GDM1 (cell line): ENCODE data around the gene BPHL.
"Not testable (repeated sequence)": the region's sequence is repeated elsewhere in the genome, so short reads cannot be mapped to it uniquely, and the experiment has no call there.

Source experiments
- DNase-seq: peaks from one replicate; lab custom pipeline; 2025; lab: John Stamatoyannopoulos, UW

BPHL gene

DNA sequence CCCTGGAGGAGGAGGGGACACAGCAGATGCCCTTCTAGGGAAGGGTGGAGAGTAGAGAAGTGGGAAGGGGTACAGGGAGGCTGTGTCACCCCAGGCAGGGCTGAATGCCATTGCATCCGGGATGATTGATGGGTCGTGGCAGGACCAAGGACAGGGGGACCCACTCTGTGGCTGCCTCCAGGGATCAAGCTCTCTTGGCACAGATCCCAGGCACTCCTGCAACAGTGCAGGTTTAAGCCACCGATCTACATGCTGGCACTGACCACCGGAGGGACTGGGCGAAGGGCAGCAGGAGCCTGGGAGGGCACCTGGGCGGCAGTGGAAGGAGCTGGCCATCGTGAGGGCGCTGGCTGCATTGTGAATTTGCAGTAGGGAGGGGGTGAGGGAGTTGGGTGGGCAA lies 61.4 kb downstream of the BPHL start:
- not testable (repeated sequence) for DNase-seq

- DNase-seq = no peak
Measured at GRCh38 chr6:3181105-3181504, 62.6 kb downstream of the BPHL start.

DNA sequence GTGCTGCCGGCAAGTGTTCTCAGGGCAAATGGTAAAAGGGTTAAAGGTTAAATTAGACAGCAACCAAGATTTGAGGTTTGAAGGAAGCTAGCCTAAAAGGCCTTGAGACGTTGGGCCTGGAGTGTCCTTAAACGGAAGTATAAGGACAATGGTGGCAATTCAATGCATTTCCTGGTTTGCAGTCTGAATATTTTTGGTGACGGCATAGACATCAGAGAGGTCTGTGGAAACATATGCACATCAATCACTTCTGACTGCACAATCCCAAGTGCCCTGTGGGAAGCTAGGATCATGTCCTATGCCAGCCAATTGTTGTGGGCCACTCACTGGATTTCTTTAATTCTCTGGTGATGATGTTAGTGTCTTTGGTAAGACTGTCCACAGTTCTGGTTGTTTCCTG lies 64.6 kb downstream of the BPHL start:
- DNase-seq = no peak

DNA sequence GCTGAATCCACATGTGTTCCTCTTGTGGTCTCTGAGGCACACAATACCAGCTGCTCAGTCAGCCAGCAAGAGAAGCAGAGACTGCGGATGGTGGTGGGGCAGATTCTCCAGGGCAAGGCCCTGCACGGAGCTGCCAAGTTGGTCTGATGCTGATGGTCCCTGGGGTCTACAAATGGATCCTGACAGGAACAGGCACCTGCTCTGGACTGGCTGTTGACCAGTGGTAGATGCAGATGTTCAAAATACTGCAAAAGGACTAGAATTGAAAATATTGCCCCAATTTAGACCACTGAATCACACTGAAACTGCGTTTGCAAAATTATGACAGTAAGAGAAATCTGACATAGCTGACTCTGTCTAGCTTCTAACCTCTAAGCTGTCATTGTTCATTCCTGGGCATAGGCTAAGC lies 68.5 kb downstream of the BPHL start:
- DNase-seq = no peak

- no peak for DNase-seq
Measured at GRCh38 chr6:3188262-3188661, 69.8 kb downstream of the BPHL start.

GRCh38 chr6:3189192-3189591 lies 70.7 kb downstream of the BPHL start:
- DNase-seq = not testable (repeated sequence)

DNA sequence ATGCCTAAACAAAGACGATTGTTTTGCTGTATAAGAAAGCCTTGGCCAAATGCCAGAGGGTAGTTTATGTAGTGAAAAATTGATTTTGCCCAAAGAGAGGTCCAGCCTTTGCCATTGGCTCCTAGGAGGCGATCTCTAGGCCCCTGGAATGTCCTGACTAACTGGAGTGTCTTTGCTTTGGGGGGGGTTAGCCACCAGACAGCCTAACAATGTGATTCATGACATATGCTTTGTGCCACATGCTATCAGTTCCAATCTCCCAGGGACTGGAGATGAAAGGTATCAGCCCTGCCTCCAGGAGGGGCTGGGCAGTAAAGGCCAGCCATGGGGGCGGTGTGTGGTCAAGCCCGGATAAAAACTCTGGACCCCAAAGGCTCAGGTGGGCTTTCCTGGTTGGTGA lies 71.5 kb downstream of the BPHL start:
- DNase-seq = no peak

- no peak for DNase-seq
Measured at GRCh38 chr6:3190779-3191178, 72.3 kb downstream of the BPHL start.

- DNase-seq = no peak
Measured at GRCh38 chr6:3193102-3193849, 74.8 kb downstream of the BPHL start.

DNA sequence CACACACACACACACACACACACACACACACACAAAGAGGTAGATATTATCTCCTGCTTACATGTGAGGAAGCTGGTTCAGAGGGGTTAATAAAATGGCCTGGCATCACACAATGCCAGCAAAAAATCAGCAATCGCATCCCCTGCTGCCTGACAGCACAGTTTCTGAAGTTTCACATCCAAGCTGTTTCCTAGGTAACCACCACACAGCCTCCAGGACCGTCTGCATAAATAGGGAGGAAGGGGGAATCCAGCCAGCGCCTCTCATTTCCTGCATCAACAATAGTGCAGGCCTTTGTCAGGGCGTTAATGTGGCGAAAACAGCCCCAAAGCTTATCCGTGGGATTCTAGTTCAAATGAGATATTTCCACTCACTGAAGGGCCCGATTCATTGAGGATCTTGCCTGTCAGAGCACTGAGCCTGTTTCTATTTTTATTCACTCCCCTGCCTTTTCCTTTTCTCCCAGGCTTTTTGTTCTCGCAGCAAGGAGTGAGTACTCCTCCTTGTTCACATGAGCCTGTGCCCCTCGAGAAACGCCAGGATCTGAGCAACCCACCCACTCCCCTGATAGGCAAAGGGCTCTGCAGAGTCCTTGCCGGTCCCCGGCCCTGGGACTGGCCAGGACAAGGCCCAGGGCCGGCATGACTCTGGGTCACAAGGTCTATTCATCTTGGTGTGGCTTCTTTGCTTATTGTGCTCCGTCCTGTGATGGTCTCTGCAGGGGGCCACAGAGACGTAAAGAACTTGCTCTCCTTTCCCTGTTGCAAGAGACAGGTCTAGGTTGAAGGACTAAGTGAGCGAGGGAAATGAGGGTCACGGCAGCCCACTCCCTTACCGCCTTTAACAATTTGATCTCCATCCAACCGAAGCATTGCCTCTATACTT lies 76.3 kb downstream of the BPHL start:
- no peak for DNase-seq

DNA sequence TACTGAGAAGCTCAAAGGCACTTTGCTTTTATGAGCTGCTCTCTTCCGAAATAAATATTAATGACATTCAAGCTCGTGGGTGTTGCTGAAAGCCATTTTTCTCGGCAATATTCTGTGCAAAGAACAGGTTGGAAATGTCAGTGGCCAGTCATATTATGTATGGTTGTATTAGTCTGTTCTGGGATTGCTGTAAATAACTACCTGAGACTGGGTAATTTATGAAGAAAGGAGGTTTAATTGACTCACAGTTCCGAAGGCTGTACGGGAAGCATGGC lies 76.8 kb downstream of the BPHL start:
- no peak for DNase-seq

- DNase-seq = no peak
Measured at GRCh38 chr6:3195695-3196497, 77.4 kb downstream of the BPHL start.

DNA sequence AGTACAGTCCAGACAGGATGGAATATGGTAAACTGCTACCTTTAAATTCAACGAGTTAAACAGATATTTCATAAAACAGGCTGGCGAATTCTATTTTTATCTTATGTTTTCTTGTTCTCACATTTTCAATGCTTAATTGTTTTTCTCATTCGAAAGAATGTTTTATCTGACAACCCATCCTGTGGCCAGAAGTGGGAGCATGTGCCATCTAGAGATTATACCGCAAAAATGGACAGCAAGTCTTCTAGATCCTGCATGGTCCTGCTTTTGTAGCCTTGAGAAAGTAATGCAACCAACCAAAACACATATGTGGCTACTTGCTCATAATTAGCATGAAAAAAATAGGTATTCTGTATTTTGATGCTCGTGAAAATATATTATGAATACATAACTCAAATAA lies 78.3 kb downstream of the BPHL start:
- DNase-seq = no peak

DNA sequence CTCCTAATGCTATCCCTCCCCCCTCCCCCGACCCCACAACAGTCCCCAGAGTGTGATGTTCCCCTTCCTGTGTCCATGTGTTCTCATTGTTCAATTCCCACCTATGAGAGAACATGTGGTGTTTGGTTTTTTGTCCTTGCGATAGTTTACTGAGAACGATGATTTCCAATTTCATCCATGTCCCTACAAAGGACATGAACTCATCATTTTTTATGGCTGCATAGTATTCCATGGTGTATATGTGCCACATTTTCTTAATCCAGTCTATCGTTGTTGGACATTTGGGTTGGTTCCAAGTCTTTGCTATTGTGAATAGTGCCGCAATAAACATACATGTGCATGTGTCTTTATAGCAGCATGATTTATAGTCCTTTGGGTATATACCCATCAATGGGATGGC lies 79.2 kb downstream of the BPHL start:
- not testable (repeated sequence) for DNase-seq

- DNase-seq = no peak
Measured at GRCh38 chr6:3199382-3199781, 80.9 kb downstream of the BPHL start.

DNA sequence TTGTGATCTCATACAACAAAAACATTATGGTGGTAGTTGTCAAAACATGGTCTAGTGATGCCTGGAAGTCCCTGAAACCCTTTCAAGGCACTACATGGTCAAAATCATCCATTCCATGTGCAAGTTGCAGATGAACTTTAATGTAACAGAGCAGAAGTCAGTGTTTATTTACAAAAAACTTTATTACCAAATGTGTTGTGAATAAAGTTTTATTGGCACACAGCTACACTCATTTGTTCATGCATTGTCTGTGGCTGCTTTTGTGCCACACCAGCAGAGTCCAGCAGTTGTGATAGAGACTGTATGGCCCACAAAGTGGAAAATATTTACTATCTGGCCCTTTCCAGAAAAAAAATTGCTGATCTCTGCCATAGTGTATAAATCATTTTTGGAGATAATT lies 82.2 kb downstream of the BPHL start:
- DNase-seq = no peak

DNA sequence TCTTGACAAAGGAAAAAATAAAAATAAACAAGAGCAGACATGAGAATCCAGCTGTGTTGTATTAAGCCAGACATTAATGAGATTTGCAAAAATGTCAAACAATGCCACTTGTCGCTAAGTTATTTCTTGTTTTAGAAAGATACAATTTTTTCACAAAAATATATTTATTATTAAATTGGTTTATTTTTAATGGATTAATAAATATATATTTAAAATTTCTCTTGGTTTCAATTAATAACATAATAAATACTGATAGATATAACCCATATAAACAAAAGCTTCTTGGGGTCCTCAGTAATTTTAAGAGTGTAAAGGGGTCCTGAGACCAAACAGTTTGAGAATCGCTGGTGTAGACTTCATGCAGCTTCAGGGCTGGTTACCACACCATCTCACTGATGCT lies 82.9 kb downstream of the BPHL start:
- no peak for DNase-seq
